ENCODE results near the gene ESRRA. TPM values are rescaled to one million over a fixed set of nuclear protein-coding genes. Genes with fewer than 3 reads are reported as not detected.

The ESRRA gene
- polyA plus RNA-seq, 1 donor (not counting 4 experiments of a cell fraction or from before 2014, with no cell fraction given): 20.8 TPM

DNA sequence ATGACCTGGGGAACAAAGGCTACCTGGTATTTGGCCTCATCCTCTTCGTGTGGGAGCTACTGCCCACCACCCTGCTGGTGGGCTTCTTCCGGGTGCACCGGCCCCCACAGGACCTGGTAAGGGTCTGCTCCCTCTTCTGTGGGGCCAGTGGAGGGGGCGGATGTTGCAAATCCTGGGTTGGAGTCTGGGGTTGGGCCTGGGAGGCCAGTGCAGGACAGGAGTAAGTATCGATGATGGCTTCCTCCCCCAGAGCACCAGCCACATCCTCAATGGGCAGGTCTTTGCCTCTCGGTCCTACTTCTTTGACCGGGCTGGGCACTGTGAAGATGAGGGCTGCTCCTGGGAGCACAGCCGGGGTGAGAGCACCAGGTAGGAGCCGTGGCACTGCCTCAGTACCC lies 17.0 kb upstream of the ESRRA start:
- no peaks in the 10 kb centered on the region for H3K9me1 ChIP-seq (ENCODE audit: control insufficient read depth, extremely low read depth, insufficient read depth, low read length)
- peaks cover 1 to 4% of the 10 kb centered on the region in 2 experiments for H3K36me3 ChIP-seq (ENCODE audit: control insufficient read depth in 2 of 2, extremely low read depth in 1 of 2, insufficient read depth in 2 of 2, low read length in 2 of 2)
- no peak for FAIRE-seq
- dilution Hi-C loops (cut with MboI; ENCODE audit: extremely low pct_ligation_motif_present, low sequenced_read_pairs): no loop called here
- peaks cover 29% of the 10 kb centered on the region for H3K27me3 ChIP-seq (ENCODE audit: control insufficient read depth, extremely low read depth, insufficient read depth, low read length)
- H3K9ac ChIP-seq (ENCODE audit: control insufficient read depth, extremely low read depth, insufficient read depth, low read length): no peak overlapping the region
- no peak overlapping the region for H2AFZ ChIP-seq (ENCODE audit: control insufficient read depth, low read length)
- H3K4me2 ChIP-seq (ENCODE audit: control insufficient read depth, extremely low read depth, insufficient read depth, low read depth, low read length): no peak overlapping the region
- H3K4me1 ChIP-seq (ENCODE audit: control insufficient read depth, extremely low read depth, insufficient read depth, low read length): peaks cover 13% of the 10 kb centered on the region
- H3K27ac ChIP-seq (ENCODE audit: control insufficient read depth, insufficient read depth, low read length): no peak overlapping the region
- no peak overlapping the region for H3K4me3 ChIP-seq (ENCODE audit: control insufficient read depth in 2 of 3, extremely low read depth in 1 of 3, insufficient read depth in 2 of 3, low read depth in 1 of 3, low read length in 3 of 3)
- DNase-seq (ENCODE audit: low read depth, low spot score): no peak
- peaks cover 7% of the 10 kb centered on the region for H3K79me2 ChIP-seq (ENCODE audit: control insufficient read depth, insufficient read depth, low read length)
- TF ChIP-seq, protein P1, sequence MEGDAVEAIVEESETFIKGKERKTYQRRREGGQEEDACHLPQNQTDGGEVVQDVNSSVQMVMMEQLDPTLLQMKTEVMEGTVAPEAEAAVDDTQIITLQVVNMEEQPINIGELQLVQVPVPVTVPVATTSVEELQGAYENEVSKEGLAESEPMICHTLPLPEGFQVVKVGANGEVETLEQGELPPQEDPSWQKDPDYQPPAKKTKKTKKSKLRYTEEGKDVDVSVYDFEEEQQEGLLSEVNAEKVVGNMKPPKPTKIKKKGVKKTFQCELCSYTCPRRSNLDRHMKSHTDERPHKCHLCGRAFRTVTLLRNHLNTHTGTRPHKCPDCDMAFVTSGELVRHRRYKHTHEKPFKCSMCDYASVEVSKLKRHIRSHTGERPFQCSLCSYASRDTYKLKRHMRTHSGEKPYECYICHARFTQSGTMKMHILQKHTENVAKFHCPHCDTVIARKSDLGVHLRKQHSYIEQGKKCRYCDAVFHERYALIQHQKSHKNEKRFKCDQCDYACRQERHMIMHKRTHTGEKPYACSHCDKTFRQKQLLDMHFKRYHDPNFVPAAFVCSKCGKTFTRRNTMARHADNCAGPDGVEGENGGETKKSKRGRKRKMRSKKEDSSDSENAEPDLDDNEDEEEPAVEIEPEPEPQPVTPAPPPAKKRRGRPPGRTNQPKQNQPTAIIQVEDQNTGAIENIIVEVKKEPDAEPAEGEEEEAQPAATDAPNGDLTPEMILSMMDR (optimal IDR thresholded peaks at IDR 0.05 in 1 of 3, IDR thresholded peaks at IDR 0.05 in 1 of 3, conservative IDR thresholded peaks at IDR 0.05 in 1 of 3; ENCODE audit: extremely low read depth in 1 of 3, insufficient read depth in 2 of 3, low read length in 3 of 3): no peak
- no peak for TF ChIP-seq EZH2 (IDR thresholded peaks at IDR 0.05; ENCODE audit: low read length)
- H4K20me1 ChIP-seq (ENCODE audit: control insufficient read depth, extremely low read depth, insufficient read depth, low read length): no peaks in the 10 kb centered on the region
- no peaks in the 10 kb centered on the region for H3K9me3 ChIP-seq (ENCODE audit: control insufficient read depth, low read depth, low read length)

DNA sequence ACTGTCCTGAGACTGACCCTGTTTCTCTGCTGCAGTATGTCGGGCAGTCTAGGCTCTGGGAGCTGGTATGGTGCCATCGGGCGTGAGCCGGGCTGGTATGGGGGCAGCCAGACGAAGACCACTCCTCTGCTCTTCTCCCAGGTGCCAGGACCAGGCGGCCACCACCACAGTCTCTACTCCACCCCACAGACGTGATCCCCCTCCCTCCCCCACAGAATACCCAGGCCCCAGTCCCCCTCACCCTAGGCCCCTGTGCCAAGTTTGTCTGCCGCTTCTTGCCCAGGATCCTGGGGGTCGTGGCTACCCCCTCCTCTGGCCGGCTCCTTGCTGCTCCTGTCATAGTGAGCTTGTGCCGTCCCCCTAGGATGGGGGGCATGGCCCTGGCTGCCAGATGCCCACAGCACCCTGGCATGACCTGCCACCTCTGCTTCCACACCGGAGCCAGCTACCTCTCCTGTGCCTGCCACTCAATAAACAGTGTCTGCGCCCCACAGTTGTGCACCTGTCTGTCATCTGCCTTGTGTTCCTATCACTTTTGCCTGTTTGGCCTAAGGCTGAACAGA lies 16.2 kb upstream of the ESRRA start:
- Histone ChIP-seq H2AFZ (ENCODE audit: control insufficient read depth, low read length) (no peak overlapping the region), H3K36me3 (ENCODE audit: control insufficient read depth in 2 of 2, extremely low read depth in 1 of 2, insufficient read depth in 2 of 2, low read length in 2 of 2) (peaks cover 0 to 4% of the 10 kb centered on the region in 2 experiments), H3K79me2 (ENCODE audit: control insufficient read depth, insufficient read depth, low read length) (peaks cover 3% of the 10 kb centered on the region), H3K27me3 (ENCODE audit: control insufficient read depth, extremely low read depth, insufficient read depth, low read length) (peaks cover 34% of the 10 kb centered on the region), H3K9me1 (ENCODE audit: control insufficient read depth, extremely low read depth, insufficient read depth, low read length) (no peaks in the 10 kb centered on the region), H3K27ac (ENCODE audit: control insufficient read depth, insufficient read depth, low read length) (no peak overlapping the region), H3K4me2 (ENCODE audit: control insufficient read depth, extremely low read depth, insufficient read depth, low read depth, low read length) (no peak overlapping the region), H3K9ac (ENCODE audit: control insufficient read depth, extremely low read depth, insufficient read depth, low read length) (no peak overlapping the region), H4K20me1 (ENCODE audit: control insufficient read depth, extremely low read depth, insufficient read depth, low read length) (no peaks in the 10 kb centered on the region), H3K4me1 (ENCODE audit: control insufficient read depth, extremely low read depth, insufficient read depth, low read length) (peaks cover 10% of the 10 kb centered on the region), H3K9me3 (ENCODE audit: control insufficient read depth, low read depth, low read length) (no peaks in the 10 kb centered on the region), H3K4me3 (ENCODE audit: control insufficient read depth in 2 of 3, extremely low read depth in 1 of 3, insufficient read depth in 2 of 3, low read depth in 1 of 3, low read length in 3 of 3) (no peak overlapping the region)
- DNase-seq (ENCODE audit: low read depth, low spot score): no peak
- FAIRE-seq: no peak
- TF ChIP-seq, protein P1 (optimal IDR thresholded peaks at IDR 0.05 in 1 of 3, IDR thresholded peaks at IDR 0.05 in 1 of 3, conservative IDR thresholded peaks at IDR 0.05 in 1 of 3; ENCODE audit: extremely low read depth in 1 of 3, insufficient read depth in 2 of 3, low read length in 3 of 3): no peak
- TF ChIP-seq EZH2 (IDR thresholded peaks at IDR 0.05; ENCODE audit: low read length): no peak
- dilution Hi-C loops (cut with MboI; ENCODE audit: extremely low pct_ligation_motif_present, low sequenced_read_pairs): no loop called here
